GM12865 (cell line): Measurements from ENCODE around the gene SH2D1A.

Experiments
- DNase-seq: peaks from one replicate; pipeline ENCODE4 v3.0.0; 2010; ENCODE audit warnings: low read depth
- H3K4me3 ChIP-seq: 2 replicates; pipeline ENCODE4 v1.5.1; 2011; ENCODE audit warnings: mild to moderate bottlenecking, low read depth, low read length, control low read depth
- TF ChIP-seq, protein P1 (sequence below): IDR thresholded peaks from 2 replicates; pipeline ENCODE4 v1.5.1; 2011; ENCODE audit warnings: low read length, control low read depth, low read depth, inconsistent platforms; ENCODE audit not compliant: insufficient read depth; ENCODE audit errors: missing control alignments

Gene SH2D1A

GRCh38 chrX:124386401-124386800, 40.0 kb downstream of the SH2D1A start:
- TF ChIP-seq, protein P1, sequence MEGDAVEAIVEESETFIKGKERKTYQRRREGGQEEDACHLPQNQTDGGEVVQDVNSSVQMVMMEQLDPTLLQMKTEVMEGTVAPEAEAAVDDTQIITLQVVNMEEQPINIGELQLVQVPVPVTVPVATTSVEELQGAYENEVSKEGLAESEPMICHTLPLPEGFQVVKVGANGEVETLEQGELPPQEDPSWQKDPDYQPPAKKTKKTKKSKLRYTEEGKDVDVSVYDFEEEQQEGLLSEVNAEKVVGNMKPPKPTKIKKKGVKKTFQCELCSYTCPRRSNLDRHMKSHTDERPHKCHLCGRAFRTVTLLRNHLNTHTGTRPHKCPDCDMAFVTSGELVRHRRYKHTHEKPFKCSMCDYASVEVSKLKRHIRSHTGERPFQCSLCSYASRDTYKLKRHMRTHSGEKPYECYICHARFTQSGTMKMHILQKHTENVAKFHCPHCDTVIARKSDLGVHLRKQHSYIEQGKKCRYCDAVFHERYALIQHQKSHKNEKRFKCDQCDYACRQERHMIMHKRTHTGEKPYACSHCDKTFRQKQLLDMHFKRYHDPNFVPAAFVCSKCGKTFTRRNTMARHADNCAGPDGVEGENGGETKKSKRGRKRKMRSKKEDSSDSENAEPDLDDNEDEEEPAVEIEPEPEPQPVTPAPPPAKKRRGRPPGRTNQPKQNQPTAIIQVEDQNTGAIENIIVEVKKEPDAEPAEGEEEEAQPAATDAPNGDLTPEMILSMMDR: no peak
- DNase-seq: no peak
- H3K4me3 ChIP-seq: no peak overlapping the region

DNA sequence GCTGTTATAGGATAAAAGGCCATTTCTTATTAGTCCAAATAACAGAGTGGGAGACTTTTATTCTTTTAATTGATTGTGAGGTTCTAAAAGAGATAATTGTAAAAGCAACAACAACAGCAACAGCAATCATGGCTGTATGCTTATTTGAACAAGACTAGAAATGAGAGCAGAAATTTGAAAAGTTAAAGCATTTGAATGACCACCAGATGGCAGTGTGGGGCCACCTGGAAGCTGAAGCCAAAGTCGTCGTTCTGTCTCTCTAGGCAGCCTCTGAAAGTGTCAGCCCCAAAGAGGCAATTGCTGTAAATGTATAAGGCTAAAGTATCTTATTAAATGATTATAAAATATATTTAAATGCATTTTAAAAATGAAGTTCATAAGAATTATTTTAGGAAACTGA, 42.2 kb downstream of the SH2D1A start:
- no peak overlapping the region for H3K4me3 ChIP-seq
- TF ChIP-seq, protein P1: peak; percentile 51
- peak; percentile 66 for DNase-seq

DNA sequence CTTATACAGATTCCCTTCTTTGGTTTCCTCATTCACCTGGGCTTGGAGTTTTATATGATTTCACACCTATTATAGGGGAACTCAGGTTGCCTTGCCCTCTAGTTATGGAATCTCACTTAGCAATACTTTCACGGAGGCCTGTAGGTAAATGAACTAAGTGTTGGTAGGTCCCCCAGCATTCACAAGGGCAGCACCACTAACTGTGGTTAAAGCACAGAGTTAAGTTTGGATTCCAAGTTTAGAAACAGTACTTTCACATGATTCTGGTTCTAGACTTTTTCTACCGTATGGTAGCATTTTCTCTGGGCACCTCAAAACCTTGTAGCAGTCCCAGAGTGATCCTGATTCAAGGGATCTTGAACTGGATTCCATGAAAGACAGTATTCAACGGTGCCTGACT, 46.4 kb downstream of the SH2D1A start:
- TF ChIP-seq, protein P1: no peak
- H3K4me3 ChIP-seq: no peak overlapping the region
- no peak for DNase-seq

DNA sequence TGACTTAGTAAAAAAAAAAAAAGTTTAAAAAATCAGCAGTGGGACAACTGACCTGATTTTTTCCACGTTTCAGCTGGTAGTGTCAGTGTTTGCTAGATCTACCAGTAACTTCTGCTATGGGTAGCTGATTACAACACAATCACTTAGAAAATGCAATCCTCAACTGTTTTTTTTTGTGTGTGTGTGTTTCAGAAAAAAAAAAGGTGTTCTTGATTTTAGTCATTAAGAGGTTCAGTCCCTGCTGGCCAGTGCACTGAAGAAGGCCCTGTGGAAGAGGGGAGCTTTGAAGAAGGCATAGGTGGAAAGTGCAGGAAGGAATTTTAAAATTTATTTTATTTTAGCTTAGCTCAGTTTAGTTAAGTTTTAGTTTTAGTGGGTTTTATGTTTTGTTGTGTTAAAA, 46.9 kb downstream of the SH2D1A start:
- TF ChIP-seq, protein P1: no peak
- H3K4me3 ChIP-seq: no peak overlapping the region
- peak; percentile 2 for DNase-seq

- TF ChIP-seq, protein P1: no peak
- no peak overlapping the region for H3K4me3 ChIP-seq
- DNase-seq: no peak
Measured at GRCh38 chrX:124393659-124394058, 47.3 kb downstream of the SH2D1A start.

DNA sequence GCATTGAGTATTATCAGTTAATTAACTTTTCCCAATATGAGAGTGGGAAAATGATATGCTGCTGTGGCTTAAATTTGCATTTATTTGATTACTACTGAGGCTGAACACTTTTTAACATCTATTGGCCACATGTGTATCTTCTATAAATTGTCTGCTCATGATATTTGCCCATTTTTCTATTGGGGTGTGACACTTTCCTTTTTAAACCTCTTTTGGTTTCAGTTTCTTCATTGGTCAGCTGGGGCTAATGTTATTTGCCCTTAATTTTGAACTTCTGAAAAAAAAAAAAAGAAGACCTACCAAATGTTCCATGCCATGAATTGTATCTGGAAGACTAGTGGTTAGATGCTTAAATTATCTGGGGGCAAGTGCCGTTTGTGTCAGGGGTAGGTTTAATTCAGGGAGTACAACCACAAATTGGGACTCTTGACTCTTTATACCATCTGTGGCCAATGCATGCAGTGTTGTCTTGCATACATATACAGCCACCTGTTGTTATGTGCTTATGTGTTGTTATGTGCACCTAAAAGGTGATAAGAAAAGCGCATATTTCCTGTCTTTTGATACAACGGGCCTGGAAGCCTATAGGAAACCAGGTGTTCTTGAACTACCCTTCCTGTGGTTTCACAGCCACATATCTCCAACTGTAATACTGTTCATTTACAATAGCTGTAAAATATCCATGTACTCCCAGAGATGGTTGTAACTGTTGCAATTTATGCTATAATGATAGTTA, 49.0 kb downstream of the SH2D1A start:
- TF ChIP-seq, protein P1: no peak
- H3K4me3 ChIP-seq: no peak overlapping the region
- no peak for DNase-seq

DNA sequence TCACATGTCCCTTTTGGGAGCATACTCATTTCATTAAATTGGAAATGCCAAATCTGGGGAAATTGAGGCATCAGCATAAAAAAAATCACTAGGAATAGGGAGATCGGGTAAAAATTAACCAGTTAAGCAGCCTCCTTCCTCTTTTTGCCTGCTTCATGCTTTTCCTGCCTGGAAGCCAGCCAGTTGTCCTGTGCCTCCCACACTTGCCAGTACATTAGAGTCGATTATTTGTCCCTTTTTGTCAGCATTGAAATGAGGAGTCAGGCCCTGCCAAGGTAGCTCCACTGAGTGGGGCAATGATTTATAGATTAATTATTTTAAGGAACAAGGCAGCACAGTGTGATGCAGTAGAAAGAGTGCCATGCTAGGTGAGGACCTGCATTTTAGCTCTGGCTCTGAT, 55.3 kb downstream of the SH2D1A start:
- TF ChIP-seq, protein P1: no peak
- no peak overlapping the region for H3K4me3 ChIP-seq
- no peak for DNase-seq
